Gastrocnemius medialis (tissue), 4 donors: Measurements from ENCODE around the gene RPL13A.

Source experiments
- CTCF ChIP-seq, 5 experiments: fragments of 450-650 bp in 3 of 5; fragments of 200-600 bp in 2 of 5; sonication (generic) in 2 of 5; IDR thresholded peaks in 4 of 5; conservative IDR thresholded peaks in 1 of 5; 1 replicate in 4 of 5; 2 replicates in 1 of 5; pipeline ENCODE4 v1.5.1; 2016 to 2019; ENCODE audit warnings: antibody characterized with exemption in 5 of 5, mild to moderate bottlenecking in 3 of 5, moderate library complexity in 3 of 5
- POLR2A ChIP-seq, 2 donors: fragments of 450-650 bp; IDR thresholded peaks; one replicate each; pipeline ENCODE4 v1.6.1; 2017; ENCODE audit warnings: antibody characterized with exemption in 2 of 2, mild to moderate bottlenecking in 2 of 2, moderate library complexity in 2 of 2

- TF ChIP-seq CTCF (IDR thresholded peaks at IDR 0.05 in 4 of 5, conservative IDR thresholded peaks at IDR 0.05 in 1 of 5) (no peak), POLR2A (IDR thresholded peaks at IDR 0.05) (no peak)
Measured at GRCh38 chr19:49490287-49491029, 3.0 kb downstream of the RPL13A start.
